Measurements from ENCODE around the gene CELF1. TPM values are rescaled to one million over a fixed set of nuclear protein-coding genes. Genes with fewer than 3 reads are reported as not detected.

The CELF1 gene
- total RNA-seq, result 100 to 1,000 TPM; 155 to 157 TPM

DNA sequence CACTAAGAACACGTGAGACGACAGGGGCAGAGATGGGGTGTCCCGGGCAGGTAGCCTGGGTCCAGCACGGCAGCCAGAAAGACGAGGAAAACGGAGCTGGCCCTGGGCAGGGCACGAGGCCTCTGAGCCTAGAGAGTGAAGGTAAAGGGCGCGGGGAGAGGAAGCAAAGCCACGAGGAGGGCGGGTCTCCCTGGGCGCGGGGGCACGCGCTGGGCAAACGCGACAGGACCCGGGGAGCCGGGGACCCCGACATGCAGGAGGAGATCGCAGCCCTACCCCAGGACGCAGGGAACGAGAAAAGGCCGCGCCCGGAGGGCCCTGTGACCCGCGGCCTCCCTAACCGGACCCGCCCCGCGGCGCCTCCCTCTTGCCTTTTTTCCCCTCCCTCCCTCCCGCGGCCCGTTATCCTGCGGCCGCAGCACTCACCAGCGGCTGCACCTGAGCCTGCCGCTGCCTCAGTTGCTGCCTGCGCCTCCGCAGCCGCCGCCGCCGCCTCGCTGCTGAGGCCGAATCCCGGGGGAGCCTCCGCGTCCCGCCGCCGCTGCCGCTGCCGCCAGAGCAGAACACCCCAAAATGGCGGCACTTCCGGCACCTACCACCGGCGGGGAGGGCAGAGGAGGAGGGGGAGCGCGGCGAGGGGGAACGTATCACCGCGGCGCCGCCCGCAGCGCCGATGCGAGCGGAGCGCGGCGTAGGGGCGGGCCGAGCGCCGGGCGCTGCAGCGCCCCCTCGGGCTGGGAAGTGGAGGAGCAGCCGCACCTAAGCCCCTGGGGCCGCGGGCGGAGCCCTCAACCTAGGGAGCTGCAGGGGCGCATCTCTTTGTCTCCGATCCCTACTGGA, at the start of gene CELF1:
Gene CELF1, minus strand, starts transcription at position 567 of the 840 bp plus-strand sequence. CDS start 53,609 bp downstream, outside the sequence.
- DNase-seq, result peak; percentile 95
- Mint-ChIP-seq H3K9me3 (no peaks in the 10 kb centered on the region), H3K4me3 (peak within 1 kb of the TSS; percentile 98), H3K27me3 (no peaks in the 10 kb centered on the region), H3K36me3 (peaks cover 30% of the 10 kb centered on the region), H3K27ac (peak within 1 kb of the TSS; percentile 99), H3K4me1 (peaks cover 34% of the 10 kb centered on the region)

- H3K4me1 Mint-ChIP-seq, result no peaks in the 10 kb centered on the region
- no peaks in the 10 kb centered on the region for H3K36me3 Mint-ChIP-seq
- H3K9me3 Mint-ChIP-seq, result no peaks in the 10 kb centered on the region
- no peak overlapping the region for H3K4me3 Mint-ChIP-seq
- H3K27ac Mint-ChIP-seq, result no peak overlapping the region
- peaks cover 7% of the 10 kb centered on the region for H3K27me3 Mint-ChIP-seq
- no peak for DNase-seq
Observed at GRCh38 chr11:47599902-47600301, 47.0 kb upstream of the CELF1 start.

DNA sequence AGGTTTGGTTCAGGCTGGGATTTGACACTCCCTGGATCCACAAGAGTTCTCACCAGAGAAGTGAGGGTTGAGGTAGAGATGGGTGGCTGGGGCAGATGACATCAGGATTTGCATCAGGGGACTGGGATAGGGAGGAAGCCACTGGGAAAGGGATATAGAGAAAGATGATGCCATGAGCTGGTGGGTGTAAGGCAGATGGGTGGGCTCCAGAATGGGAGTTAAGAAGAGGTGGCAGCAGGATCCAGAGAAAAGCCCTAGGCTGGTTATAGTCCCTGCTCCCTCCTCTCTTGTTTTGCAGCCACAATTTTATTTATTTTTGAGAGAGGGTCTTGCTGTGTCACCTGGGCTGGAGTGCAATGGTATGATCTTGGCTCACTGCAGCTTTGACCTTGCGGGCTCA, 43.0 kb upstream of the CELF1 start:
- Mint-ChIP-seq H3K27ac (no peak overlapping the region), H3K9me3 (no peaks in the 10 kb centered on the region), H3K36me3 (no peaks in the 10 kb centered on the region), H3K4me1 (peaks cover 8% of the 10 kb centered on the region), H3K4me3 (no peak overlapping the region), H3K27me3 (peaks cover 38% of the 10 kb centered on the region)
- DNase-seq, result no peak

GRCh38 chr11:47595029-47595428, 42.1 kb upstream of the CELF1 start:
- Mint-ChIP-seq H3K4me1 (peaks cover 8% of the 10 kb centered on the region), H3K27ac (no peak overlapping the region), H3K36me3 (no peaks in the 10 kb centered on the region), H3K4me3 (no peak overlapping the region), H3K27me3 (peaks cover 38% of the 10 kb centered on the region), H3K9me3 (no peaks in the 10 kb centered on the region)
- DNase-seq, result no peak

DNA sequence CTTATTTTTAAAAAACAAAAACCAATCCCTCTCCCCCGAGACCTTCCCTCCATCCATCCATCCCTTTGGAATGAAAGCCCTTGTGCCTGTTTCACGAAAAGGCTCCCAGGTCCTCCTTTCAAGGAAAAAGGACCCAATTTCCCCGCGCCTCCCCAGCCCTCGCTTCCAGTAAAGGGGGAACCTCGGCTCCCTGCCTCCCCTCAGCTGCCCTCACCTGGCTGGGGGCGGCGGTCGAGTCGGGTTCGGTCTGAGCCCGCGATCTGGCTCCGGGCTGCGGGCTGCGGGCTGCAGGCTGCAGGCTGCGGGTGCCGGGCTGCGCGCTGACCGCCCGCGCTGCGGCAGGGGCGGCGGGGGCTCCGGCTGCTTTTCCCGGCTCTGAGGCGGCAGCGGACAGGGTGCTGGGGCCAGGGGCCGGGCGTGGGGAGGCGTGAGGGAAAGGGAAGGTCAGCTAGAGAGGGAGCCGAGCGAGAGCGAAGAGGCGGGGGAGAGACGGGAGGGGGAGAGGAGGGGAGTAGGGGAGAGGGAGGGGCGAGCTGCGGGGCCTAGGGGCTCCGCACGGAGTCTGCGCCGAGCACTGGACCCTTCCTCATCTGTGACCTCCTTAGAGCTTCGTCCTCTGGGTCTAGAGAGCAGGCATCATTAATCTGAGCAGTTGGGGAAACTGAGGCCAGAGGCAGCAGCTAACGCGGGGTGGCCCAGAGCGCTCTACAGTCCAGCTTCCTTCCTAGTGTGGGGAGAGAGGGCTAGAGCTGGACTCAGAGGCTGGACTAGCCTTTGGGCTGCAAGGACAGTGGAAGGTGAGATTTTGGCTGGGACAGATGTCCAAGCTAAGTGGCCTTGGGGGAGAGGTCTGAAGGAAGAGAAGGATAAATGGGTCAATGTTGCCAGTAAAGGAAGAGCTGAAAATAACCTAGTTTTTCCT, 41.3 kb upstream of the CELF1 start, which contains the start of gene C1QTNF4:
Gene C1QTNF4, minus strand, starts transcription at position 478 of the 922 bp plus-strand sequence. CDS start 3,601 bp downstream, outside the sequence.
- no peak within 1 kb of the TSS for H3K27ac Mint-ChIP-seq
- H3K4me3 Mint-ChIP-seq, result peak within 1 kb of the TSS; percentile 34
- peaks cover 8% of the 10 kb centered on the region for H3K4me1 Mint-ChIP-seq
- peaks cover 38% of the 10 kb centered on the region for H3K27me3 Mint-ChIP-seq
- no peaks in the 10 kb centered on the region for H3K36me3 Mint-ChIP-seq
- no peaks in the 10 kb centered on the region for H3K9me3 Mint-ChIP-seq
- DNase-seq, result no peak

DNA sequence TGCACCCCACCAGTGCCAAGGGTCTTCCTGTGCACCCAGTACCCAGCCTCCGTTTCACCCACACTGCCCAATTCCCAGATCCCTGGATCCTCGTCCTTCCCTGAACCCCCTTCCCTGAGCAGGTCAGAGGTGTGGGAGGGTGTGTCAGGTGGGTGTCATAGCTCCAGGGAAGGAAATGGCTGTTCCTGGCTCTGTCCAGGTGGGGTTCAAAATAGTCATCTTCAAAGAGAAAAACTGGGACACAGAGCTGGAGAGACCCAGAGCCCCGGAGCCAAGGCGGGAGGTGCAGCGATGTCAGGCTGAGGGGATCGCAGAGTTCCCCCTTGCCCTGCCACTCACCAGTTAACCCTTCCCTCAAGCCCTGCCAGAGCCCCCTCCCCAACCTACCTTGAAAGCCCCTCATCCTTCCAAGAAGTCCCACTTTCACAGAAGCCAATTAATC, 40.6 kb upstream of the CELF1 start:
- peaks cover 8% of the 10 kb centered on the region for H3K4me1 Mint-ChIP-seq
- H3K27ac Mint-ChIP-seq, result no peak overlapping the region
- no peaks in the 10 kb centered on the region for H3K36me3 Mint-ChIP-seq
- no peak for DNase-seq
- H3K27me3 Mint-ChIP-seq, result peaks cover 38% of the 10 kb centered on the region
- H3K9me3 Mint-ChIP-seq, result no peaks in the 10 kb centered on the region
- peak overlapping the region; percentile 34 for H3K4me3 Mint-ChIP-seq

- peaks cover 38% of the 10 kb centered on the region for H3K27me3 Mint-ChIP-seq
- no peak for DNase-seq
- no peaks in the 10 kb centered on the region for H3K36me3 Mint-ChIP-seq
- H3K9me3 Mint-ChIP-seq, result no peaks in the 10 kb centered on the region
- H3K4me3 Mint-ChIP-seq, result no peak overlapping the region
- H3K4me1 Mint-ChIP-seq, result peaks cover 8% of the 10 kb centered on the region
- H3K27ac Mint-ChIP-seq, result no peak overlapping the region
Observed at GRCh38 chr11:47592970-47593369, 40.0 kb upstream of the CELF1 start.

- peaks cover 38% of the 10 kb centered on the region for H3K27me3 Mint-ChIP-seq
- no peaks in the 10 kb centered on the region for H3K36me3 Mint-ChIP-seq
- no peaks in the 10 kb centered on the region for H3K9me3 Mint-ChIP-seq
- H3K4me3 Mint-ChIP-seq, result no peak overlapping the region
- DNase-seq, result no peak
- H3K4me1 Mint-ChIP-seq, result peaks cover 8% of the 10 kb centered on the region
- H3K27ac Mint-ChIP-seq, result no peak overlapping the region
Observed at GRCh38 chr11:47592251-47592650, 39.3 kb upstream of the CELF1 start.

DNA sequence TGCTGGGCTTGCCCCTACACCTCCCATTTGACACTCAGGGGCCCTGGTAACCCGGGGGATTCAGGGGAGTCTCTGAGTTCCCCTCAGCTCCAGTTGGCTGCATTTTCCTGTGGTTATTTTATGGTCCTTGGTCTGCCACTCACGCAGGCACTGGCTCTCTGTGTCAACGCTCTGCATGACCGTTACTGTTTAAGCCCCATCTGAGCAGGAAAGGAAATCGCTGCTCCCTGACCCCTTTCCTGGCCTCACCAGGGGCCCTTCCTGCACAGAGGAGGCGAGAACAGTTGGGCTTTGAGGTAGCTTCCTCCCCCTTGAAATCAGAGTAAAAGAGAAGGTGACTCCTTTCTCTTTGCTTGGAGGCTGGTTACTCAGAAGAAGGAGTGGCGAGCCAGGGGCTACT, 38.8 kb upstream of the CELF1 start:
- Mint-ChIP-seq H3K4me1 (peaks cover 8% of the 10 kb centered on the region), H3K27me3 (peaks cover 38% of the 10 kb centered on the region), H3K27ac (no peak overlapping the region), H3K9me3 (no peaks in the 10 kb centered on the region), H3K36me3 (no peaks in the 10 kb centered on the region), H3K4me3 (no peak overlapping the region)
- DNase-seq, result no peak

DNA sequence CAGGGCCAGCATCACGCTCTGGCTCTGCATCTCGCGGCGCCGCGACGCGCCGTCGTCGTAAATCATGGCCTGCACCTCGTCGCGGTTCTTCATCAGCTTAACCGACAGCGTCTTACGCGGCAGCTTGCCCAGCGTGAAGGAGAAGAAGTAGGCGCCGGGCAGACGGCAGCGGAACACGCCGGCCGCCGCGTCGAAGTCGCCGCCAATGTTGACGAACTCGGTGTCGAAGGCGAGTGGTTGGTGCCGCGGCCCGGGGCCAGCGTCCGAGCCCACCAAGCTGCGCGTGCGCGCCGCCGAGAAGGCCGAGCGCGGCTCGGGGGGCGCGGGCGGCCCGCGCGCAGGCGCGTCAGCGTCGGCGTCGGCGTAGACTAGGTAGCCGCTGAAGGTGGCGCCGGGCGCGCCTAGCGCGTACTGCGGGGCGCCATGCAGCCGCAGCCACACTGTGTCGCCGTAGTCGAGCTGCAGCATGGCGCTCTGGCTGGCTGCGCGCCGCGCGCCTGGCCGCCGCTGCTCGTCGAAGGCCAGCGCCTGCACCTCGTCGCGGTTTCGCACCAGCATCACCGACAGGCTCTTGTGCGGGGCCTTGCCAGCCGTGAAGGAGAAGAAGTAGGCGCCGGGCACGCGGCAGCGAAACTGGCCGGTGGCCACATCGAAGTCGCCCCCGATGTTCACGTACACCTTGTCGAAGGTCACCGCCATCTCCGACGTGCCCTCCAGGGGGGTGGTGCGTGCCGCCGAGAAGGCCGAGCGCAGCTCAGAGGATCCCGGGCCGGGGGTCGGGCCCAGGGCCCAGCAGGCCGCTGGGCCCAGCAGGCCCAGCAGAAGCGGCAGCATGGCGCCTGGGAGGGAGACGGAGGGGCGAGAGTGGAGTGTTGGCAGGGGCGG, 37.3 kb upstream of the CELF1 start:
- peaks cover 8% of the 10 kb centered on the region for H3K4me1 Mint-ChIP-seq
- no peak overlapping the region for H3K4me3 Mint-ChIP-seq
- H3K36me3 Mint-ChIP-seq, result no peaks in the 10 kb centered on the region
- no peak overlapping the region for H3K27ac Mint-ChIP-seq
- no peak for DNase-seq
- H3K9me3 Mint-ChIP-seq, result no peaks in the 10 kb centered on the region
- peaks cover 34% of the 10 kb centered on the region for H3K27me3 Mint-ChIP-seq

DNA sequence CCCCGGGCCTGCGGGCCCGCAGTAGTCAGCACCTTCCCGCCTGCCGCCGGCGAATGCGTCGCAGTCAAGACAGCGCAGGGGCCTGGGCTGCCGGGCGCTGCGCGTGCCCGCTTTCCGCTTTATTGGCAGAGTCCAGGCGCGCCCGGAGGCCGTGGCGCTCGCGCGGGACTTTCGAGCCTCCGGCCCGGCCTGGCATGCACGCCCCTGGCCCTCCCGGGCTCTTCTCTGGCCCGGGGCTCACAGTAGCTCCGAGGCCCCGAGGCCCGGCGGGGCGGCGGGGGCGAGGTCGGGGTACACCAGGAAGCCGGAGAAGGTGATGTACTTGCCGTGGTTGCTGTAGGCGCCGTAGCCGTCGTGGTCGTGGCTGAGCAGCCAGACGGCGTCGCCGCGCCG, 36.6 kb upstream of the CELF1 start:
- H3K36me3 Mint-ChIP-seq, result peaks cover 6% of the 10 kb centered on the region
- peaks cover 8% of the 10 kb centered on the region for H3K4me1 Mint-ChIP-seq
- H3K9me3 Mint-ChIP-seq, result no peaks in the 10 kb centered on the region
- no peak overlapping the region for H3K4me3 Mint-ChIP-seq
- no peak for DNase-seq
- H3K27me3 Mint-ChIP-seq, result peaks cover 28% of the 10 kb centered on the region
- H3K27ac Mint-ChIP-seq, result no peak overlapping the region

GRCh38 chr11:47589118-47589517, 36.2 kb upstream of the CELF1 start:
- H3K4me1 Mint-ChIP-seq, result peaks cover 8% of the 10 kb centered on the region

GRCh38 chr11:47587723-47588326, 34.9 kb upstream of the CELF1 start:
- Mint-ChIP-seq H3K9me3 (no peaks in the 10 kb centered on the region), H3K36me3 (peaks cover 17% of the 10 kb centered on the region), H3K4me1 (peaks cover 8% of the 10 kb centered on the region), H3K27me3 (peaks cover 12% of the 10 kb centered on the region), H3K27ac (no peak overlapping the region), H3K4me3 (no peak overlapping the region)
- DNase-seq, result no peak

More at GRCh38 chr11:47589118-47589517, 36.2 kb upstream of the CELF1 start:
- Mint-ChIP-seq H3K27me3 (peaks cover 24% of the 10 kb centered on the region), H3K36me3 (peaks cover 11% of the 10 kb centered on the region), H3K4me3 (no peak overlapping the region), H3K9me3 (no peaks in the 10 kb centered on the region), H3K27ac (no peak overlapping the region)
- DNase-seq, result no peak
